HepG2 (cell line): ENCODE measurements around the gene FAHD1. TPM values are rescaled to one million over a fixed set of nuclear protein-coding genes. Genes with fewer than 3 reads are reported as not detected.

Source experiments
- DPF2 ChIP-seq: sonication (generic); formaldehyde crosslinking; IDR thresholded peaks from 2 replicates; pipeline ENCODE4 v1.4.0; 2020; ENCODE audit warnings: mild to moderate bottlenecking, low read depth, missing genetic modification reagents, borderline replicate concordance
- EZH2 ChIP-seq: conservative IDR thresholded peaks from 2 replicates; pipeline ENCODE4 v1.6.1; 2012; ENCODE audit warnings: mild to moderate bottlenecking, low read depth, low read length, moderate library complexity
- FIP1L1 ChIP-seq: fragments of 200-400 bp; formaldehyde crosslinking; IDR thresholded peaks from 2 replicates; pipeline ENCODE4 v1.6.1; 2018; ENCODE audit warnings: low read depth, mild to moderate bottlenecking, low read length, moderate library complexity, borderline replicate concordance; ENCODE audit not compliant: insufficient read depth
- MTA1 ChIP-seq: sonication (generic); formaldehyde crosslinking; IDR thresholded peaks from 2 replicates; pipeline ENCODE4 v1.4.0; 2020; ENCODE audit warnings: missing genetic modification reagents, mild to moderate bottlenecking, borderline replicate concordance
- RBM22 ChIP-seq: fragments of 200-400 bp; formaldehyde crosslinking; optimal IDR thresholded peaks from 2 replicates; pipeline ENCODE3; 2017; ENCODE audit warnings: mild to moderate bottlenecking, low read length, moderate library complexity
- SPEN ChIP-seq: sonication (generic); formaldehyde crosslinking; IDR thresholded peaks from 2 replicates; pipeline ENCODE4 v1.5.1; 2020; ENCODE audit warnings: low read depth, mild to moderate bottlenecking, missing genetic modification reagents
- ZNF10 ChIP-seq: sonication (generic); formaldehyde crosslinking; IDR thresholded peaks from 2 replicates; pipeline ENCODE4 v1.4.0; 2020; ENCODE audit warnings: mild to moderate bottlenecking, low read depth, missing genetic modification reagents, borderline replicate concordance
- ZNF12 ChIP-seq: sonication (generic); formaldehyde crosslinking; IDR thresholded peaks from 2 replicates; pipeline ENCODE4 v1.5.0; 2020; ENCODE audit warnings: missing genetic modification reagents
- ZNF383 ChIP-seq: sonication (generic); formaldehyde crosslinking; IDR thresholded peaks from 2 replicates; pipeline ENCODE4 v1.4.0; 2020; ENCODE audit warnings: missing genetic modification reagents, mild to moderate bottlenecking, borderline replicate concordance
- polyA plus RNA-seq, 8 experiments: library from polyadenylated mRNA; depleted of rRNA in 3 of 8; stranded (reverse) in 7 of 8; unstranded in 1 of 8; fragments of >200 nt; fragmentation: Illumina TruSeq in 4 of 8; extraction: Trizol in 4 of 8; gene quantifications; 2 replicates each; pipeline versions ENCODE4 v1.2.1 to v1.2.3, GENCODE V29; 2011 to 2016; ENCODE audit warnings: low read depth in 4 of 8, missing spikeins in 1 of 8, mixed read lengths in 1 of 8; ENCODE audit not compliant: insufficient read depth in 1 of 8
- total RNA-seq, 5 experiments: library from RNA; depleted of rRNA; stranded (reverse); fragments of >200 nt; fragmentation: Illumina TruSeq; extraction: Trizol; gene quantifications; 2 replicates each; pipeline ENCODE4 v1.2.3, GENCODE V29; 2016; ENCODE audit warnings: low read depth in 1 of 5
- TF ChIP-seq, protein P1 (sequence below): sonication (generic); formaldehyde crosslinking; IDR thresholded peaks from 2 replicates; pipeline ENCODE4 v1.8.0; 2022; ENCODE audit warnings: missing genetic modification reagents, mild to moderate bottlenecking, borderline replicate concordance
- TF ChIP-seq, protein P2 (sequence below): sonication (generic); formaldehyde crosslinking; IDR thresholded peaks from 2 replicates; pipeline ENCODE4 v1.5.0; 2020; ENCODE audit warnings: mild to moderate bottlenecking, missing genetic modification reagents, borderline replicate concordance
- TF ChIP-seq, protein P3 (sequence below): sonication (generic); formaldehyde crosslinking; IDR thresholded peaks from 2 replicates; pipeline ENCODE4 v1.8.1; 2023; ENCODE audit warnings: mild to moderate bottlenecking, missing genetic modification reagents, borderline replicate concordance
- TF ChIP-seq, protein P4 (sequence below): sonication (generic); formaldehyde crosslinking; IDR thresholded peaks from 2 replicates; pipeline ENCODE4 v1.5.1; 2020; ENCODE audit warnings: mild to moderate bottlenecking, missing genetic modification reagents, moderate library complexity

FAHD1 gene
- total and polyA plus RNA-seq, 2 of the 13 experiments (the other 11 are each of a cell fraction or from before 2014, with no cell fraction given): 39.0 to 45.3 TPM

DNA sequence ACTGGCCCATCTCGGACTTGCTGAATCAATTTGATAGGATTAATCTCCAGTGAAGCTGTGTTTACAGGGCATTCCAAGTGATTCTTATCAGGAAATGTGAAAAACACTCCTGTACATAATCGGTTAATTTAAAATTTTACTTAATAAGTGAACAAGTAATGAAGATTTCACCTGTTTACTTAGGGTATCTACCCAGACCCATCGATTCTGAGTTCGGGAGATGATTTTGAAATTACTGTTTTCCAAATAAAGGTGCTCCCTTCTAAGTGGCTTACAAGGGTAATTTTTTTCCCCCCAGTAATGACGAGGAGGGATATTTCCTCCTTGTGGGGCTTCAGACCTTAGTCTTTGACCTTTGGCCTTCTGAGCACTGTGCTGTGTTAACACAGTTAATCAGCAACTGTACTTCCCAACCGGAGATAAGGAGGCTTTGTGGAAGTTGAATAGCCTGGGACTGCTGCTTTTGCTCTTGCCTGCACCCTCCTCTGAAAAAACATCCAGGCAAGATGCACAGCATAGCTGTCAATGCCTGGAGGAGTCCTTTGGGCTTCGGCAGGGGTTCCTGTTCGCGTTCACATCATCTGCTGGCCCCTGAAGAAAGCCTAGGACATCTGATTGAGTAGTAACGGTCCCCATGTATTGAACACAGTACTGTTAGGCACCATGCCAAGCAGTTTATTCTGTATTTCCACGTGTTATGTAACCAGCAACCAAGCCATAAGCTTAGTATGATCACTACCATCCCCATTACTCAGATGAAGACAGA is 1.8 kb downstream of the FAHD1 start (continued):
- TF ChIP-seq DPF2 (peak; percentile 82; the same call in 1 of the 2 replicates), ZNF12 (CRISPR knock-in tag) (no peak), EZH2 (no peak), FIP1L1 (no peak), MTA1 (CRISPR knock-in tag) (no peak), SPEN (CRISPR knock-in tag) (peak; percentile 49; the same call in 1 of the 2 replicates), ZNF10 (CRISPR knock-in tag) (no peak), RBM22 (peak; percentile 88), ZNF383 (CRISPR knock-in tag) (no peak)
- TF ChIP-seq, protein P1, sequence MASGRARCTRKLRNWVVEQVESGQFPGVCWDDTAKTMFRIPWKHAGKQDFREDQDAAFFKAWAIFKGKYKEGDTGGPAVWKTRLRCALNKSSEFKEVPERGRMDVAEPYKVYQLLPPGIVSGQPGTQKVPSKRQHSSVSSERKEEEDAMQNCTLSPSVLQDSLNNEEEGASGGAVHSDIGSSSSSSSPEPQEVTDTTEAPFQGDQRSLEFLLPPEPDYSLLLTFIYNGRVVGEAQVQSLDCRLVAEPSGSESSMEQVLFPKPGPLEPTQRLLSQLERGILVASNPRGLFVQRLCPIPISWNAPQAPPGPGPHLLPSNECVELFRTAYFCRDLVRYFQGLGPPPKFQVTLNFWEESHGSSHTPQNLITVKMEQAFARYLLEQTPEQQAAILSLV: no peak
- TF ChIP-seq, protein P2, sequence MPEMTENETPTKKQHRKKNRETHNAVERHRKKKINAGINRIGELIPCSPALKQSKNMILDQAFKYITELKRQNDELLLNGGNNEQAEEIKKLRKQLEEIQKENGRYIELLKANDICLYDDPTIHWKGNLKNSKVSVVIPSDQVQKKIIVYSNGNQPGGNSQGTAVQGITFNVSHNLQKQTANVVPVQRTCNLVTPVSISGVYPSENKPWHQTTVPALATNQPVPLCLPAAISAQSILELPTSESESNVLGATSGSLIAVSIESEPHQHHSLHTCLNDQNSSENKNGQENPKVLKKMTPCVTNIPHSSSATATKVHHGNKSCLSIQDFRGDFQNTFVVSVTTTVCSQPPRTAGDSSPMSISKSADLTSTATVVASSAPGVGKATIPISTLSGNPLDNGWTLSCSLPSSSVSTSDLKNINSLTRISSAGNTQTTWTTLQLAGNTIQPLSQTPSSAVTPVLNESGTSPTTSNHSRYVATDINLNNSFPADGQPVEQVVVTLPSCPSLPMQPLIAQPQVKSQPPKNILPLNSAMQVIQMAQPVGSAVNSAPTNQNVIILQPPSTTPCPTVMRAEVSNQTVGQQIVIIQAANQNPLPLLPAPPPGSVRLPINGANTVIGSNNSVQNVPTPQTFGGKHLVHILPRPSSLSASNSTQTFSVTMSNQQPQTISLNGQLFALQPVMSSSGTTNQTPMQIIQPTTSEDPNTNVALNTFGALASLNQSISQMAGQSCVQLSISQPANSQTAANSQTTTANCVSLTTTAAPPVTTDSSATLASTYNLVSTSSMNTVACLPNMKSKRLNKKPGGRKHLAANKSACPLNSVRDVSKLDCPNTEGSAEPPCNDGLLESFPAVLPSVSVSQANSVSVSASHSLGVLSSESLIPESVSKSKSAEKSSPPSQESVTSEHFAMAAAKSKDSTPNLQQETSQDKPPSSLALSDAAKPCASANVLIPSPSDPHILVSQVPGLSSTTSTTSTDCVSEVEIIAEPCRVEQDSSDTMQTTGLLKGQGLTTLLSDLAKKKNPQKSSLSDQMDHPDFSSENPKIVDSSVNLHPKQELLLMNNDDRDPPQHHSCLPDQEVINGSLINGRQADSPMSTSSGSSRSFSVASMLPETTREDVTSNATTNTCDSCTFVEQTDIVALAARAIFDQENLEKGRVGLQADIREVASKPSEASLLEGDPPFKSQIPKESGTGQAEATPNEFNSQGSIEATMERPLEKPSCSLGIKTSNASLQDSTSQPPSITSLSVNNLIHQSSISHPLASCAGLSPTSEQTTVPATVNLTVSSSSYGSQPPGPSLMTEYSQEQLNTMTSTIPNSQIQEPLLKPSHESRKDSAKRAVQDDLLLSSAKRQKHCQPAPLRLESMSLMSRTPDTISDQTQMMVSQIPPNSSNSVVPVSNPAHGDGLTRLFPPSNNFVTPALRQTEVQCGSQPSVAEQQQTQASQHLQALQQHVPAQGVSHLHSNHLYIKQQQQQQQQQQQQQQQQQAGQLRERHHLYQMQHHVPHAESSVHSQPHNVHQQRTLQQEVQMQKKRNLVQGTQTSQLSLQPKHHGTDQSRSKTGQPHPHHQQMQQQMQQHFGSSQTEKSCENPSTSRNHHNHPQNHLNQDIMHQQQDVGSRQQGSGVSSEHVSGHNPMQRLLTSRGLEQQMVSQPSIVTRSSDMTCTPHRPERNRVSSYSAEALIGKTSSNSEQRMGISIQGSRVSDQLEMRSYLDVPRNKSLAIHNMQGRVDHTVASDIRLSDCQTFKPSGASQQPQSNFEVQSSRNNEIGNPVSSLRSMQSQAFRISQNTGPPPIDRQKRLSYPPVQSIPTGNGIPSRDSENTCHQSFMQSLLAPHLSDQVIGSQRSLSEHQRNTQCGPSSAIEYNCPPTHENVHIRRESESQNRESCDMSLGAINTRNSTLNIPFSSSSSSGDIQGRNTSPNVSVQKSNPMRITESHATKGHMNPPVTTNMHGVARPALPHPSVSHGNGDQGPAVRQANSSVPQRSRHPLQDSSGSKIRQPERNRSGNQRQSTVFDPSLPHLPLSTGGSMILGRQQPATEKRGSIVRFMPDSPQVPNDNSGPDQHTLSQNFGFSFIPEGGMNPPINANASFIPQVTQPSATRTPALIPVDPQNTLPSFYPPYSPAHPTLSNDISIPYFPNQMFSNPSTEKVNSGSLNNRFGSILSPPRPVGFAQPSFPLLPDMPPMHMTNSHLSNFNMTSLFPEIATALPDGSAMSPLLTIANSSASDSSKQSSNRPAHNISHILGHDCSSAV (CRISPR knock-in tag): no peak
- TF ChIP-seq, protein P3, sequence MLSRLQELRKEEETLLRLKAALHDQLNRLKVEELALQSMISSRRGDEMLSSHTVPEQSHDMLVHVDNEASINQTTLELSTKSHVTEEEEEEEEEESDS (CRISPR knock-in tag): no peak
- TF ChIP-seq, protein P4, sequence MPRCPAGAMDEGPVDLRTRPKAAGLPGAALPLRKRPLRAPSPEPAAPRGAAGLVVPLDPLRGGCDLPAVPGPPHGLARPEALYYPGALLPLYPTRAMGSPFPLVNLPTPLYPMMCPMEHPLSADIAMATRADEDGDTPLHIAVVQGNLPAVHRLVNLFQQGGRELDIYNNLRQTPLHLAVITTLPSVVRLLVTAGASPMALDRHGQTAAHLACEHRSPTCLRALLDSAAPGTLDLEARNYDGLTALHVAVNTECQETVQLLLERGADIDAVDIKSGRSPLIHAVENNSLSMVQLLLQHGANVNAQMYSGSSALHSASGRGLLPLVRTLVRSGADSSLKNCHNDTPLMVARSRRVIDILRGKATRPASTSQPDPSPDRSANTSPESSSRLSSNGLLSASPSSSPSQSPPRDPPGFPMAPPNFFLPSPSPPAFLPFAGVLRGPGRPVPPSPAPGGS: no peak
